RWPE1 (cell line): ENCODE results near the gene TRDN.

Experiments
- CTCF ChIA-PET: fragments of 350-600 bp; sonication (Branson Sonifier 250); formaldehyde crosslinking; extraction: SDS; loops from one replicate; lab custom pipeline; 2021; lab: Yijun Ruan, JAX
- POLR2A ChIA-PET: fragments of 400-600 bp; formaldehyde crosslinking; extraction: SDS; loops from one replicate; lab custom pipeline; 2020; ENCODE audit warnings: antibody characterized with exemption; ENCODE audit not compliant: low non-redundant PET; lab: Yijun Ruan, JAX
- DNase-seq: peaks from one replicate; pipeline ENCODE4 v3.0.0; 2012; ENCODE audit warnings: low spot score
- H3K27ac ChIP-seq: fragments of 450-650 bp; 2 replicates; pipeline ENCODE4 v1.5.1; 2017
- TF ChIP-seq, protein P1 (sequence below): fragments of 450-650 bp; conservative IDR thresholded peaks from 2 replicates; pipeline ENCODE4 v1.5.1; 2017; ENCODE audit warnings: low read depth, mild to moderate bottlenecking

TRDN gene

GRCh38 chr6:123636782-123637181 is at the start of gene TRDN:
TRDN (minus strand) TSS chr6:123636950; CDS start chr6:123636775, 175 bp downstream.
- no peak for DNase-seq
- CTCF ChIA-PET = interaction anchor here (0.5 kb wide), 1 partner anchor 46 kb away, joined by 3 read pairs; no protein-coding TSS in a partner anchor
- TF ChIP-seq, protein P1, sequence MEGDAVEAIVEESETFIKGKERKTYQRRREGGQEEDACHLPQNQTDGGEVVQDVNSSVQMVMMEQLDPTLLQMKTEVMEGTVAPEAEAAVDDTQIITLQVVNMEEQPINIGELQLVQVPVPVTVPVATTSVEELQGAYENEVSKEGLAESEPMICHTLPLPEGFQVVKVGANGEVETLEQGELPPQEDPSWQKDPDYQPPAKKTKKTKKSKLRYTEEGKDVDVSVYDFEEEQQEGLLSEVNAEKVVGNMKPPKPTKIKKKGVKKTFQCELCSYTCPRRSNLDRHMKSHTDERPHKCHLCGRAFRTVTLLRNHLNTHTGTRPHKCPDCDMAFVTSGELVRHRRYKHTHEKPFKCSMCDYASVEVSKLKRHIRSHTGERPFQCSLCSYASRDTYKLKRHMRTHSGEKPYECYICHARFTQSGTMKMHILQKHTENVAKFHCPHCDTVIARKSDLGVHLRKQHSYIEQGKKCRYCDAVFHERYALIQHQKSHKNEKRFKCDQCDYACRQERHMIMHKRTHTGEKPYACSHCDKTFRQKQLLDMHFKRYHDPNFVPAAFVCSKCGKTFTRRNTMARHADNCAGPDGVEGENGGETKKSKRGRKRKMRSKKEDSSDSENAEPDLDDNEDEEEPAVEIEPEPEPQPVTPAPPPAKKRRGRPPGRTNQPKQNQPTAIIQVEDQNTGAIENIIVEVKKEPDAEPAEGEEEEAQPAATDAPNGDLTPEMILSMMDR = no peak
- POLR2A ChIA-PET = no interaction called here
- H3K27ac ChIP-seq = no peak within 1 kb of the TSS

DNA sequence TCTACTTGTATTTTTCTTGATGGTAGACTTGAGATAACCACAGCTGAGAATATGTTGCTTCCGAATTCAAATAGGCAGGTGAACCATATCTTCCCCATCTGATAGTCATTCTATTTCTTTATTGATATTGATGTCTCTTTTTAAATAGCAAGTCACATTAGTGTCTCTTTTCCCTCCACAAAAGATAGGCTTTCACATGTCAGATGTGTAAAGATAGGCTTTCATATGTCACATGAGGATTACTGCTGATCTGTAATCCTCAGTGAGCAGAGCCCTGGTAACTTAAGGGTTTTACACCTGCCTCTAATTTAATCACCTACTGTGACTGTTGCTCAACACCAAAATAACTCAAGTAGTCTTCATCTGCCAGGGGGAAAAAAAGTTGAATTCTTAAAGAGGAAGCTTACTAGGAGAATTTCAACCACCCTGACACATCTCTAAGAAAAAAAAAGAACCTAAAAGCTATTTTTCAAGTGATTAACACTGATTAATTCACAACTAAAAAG is 45.3 kb upstream of the TRDN start:
- no peak for DNase-seq
- ChIA-PET POLR2A (no interaction called here), CTCF (interaction anchor here (0.6 to 0.7 kb wide), 2 partner anchors 45 to 289 kb away, joined by 3 read pairs; no protein-coding TSS in a partner anchor)
- TF ChIP-seq, protein P1 = no peak
- H3K27ac ChIP-seq = no peak overlapping the region

DNA sequence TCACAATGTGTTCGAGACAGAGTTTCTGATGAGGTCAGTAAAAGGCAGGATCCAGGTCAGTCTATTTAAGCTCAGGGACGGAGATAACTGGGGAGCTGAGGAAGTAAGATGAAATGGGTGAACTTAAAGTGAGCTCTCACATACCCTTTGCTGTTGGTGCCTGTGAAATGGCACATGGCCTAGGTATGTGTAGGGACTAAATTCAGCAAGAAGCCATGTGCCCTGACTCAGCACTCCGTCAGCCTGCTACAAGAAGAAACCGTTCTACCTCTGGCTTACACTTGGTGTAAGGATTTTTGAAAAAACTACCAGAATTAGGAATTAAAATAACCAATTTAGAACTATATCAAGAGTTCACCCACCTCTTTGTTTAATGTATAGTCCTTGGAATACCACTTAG is 41.1 kb upstream of the TRDN start:
- ChIA-PET CTCF (no interaction called here), POLR2A (no interaction called here)
- DNase-seq = no peak
- no peak overlapping the region for H3K27ac ChIP-seq
- TF ChIP-seq, protein P1 = no peak

DNA sequence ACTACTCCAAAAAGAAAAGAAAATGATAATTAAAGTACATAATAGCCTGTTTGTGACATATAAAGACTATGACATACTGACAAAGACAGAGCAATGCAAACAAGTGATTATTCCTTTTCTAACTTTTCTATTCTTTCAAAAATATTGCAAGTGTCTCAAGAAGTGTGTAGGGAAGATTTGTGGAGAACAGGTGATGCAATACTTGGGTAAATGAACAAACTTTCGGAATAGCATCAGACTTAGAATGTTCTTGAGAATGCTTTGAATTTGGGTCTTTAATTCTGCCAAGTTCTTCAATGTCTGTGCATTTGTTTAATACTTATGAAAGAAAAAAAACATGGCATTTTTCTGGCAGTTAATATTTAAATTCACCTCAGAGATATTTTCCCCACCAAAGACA is 40.0 kb upstream of the TRDN start:
- no peak overlapping the region for H3K27ac ChIP-seq
- TF ChIP-seq, protein P1 = no peak
- CTCF ChIA-PET = no interaction called here
- POLR2A ChIA-PET = no interaction called here
- no peak for DNase-seq

GRCh38 chr6:123668965-123669591 is 32.3 kb upstream of the TRDN start:
- ChIA-PET CTCF (no interaction called here), POLR2A (no interaction called here)
- no peak overlapping the region for H3K27ac ChIP-seq
- no peak for DNase-seq
- TF ChIP-seq, protein P1 = no peak

DNA sequence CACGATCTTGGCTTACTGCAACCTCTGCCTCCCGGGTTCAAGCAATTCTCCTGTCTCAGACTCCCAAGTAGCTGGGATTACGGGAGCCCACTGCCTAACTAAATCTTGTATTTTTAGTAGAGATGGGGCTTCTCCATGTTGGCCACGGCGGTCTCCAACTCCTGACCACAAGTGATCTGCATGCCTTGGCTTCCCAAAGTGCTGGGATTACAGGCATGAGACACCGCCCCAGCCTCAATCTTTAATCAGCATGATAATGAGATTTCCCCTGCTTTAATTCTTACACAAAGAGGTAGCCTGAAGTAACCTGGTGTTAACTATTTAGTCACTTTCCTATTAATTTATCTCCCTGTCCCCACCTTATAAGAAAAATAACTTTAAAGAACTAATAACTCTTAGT is 31.3 kb upstream of the TRDN start:
- POLR2A ChIA-PET = no interaction called here
- no peak overlapping the region for H3K27ac ChIP-seq
- CTCF ChIA-PET = no interaction called here
- no peak for DNase-seq
- TF ChIP-seq, protein P1 = no peak
